Small intestine (tissue), 7 donors: ENCODE measurements around the gene DPP6. TPM values are rescaled to one million over a fixed set of nuclear protein-coding genes. Genes with fewer than 3 reads are reported as not detected.

Experiments
- DNase-seq, 2 donors: peaks; one replicate each; pipeline versions ENCODE4 v3.0.0 to v3.0.0-alpha.2; 2013
- FAIRE-seq: peaks from 2 replicates; lab custom pipeline; 2012; peaks lifted over from hg19 to GRCh38; lab: Jason Lieb, UNC
- H3K27ac ChIP-seq, 3 donors: one replicate each; pipeline ENCODE4 v1.5.1; 2013; ENCODE audit warnings: low read length in 2 of 3, mild to moderate bottlenecking in 2 of 3, control low read depth in 1 of 3, inconsistent platforms in 1 of 3, low read depth in 1 of 3, moderate library complexity in 1 of 3
- H3K27me3 ChIP-seq, 3 donors: one replicate each; pipeline ENCODE4 v1.6.1; 2013; ENCODE audit warnings: low read length in 3 of 3, inconsistent platforms in 1 of 3; ENCODE audit not compliant: control insufficient read depth in 3 of 3, insufficient read depth in 3 of 3
- H3K36me3 ChIP-seq, 3 donors: one replicate each; pipeline ENCODE4 v1.6.1; 2013; ENCODE audit warnings: low read length in 3 of 3, inconsistent platforms in 1 of 3, low read depth in 1 of 3, mild to moderate bottlenecking in 1 of 3, moderate library complexity in 1 of 3; ENCODE audit not compliant: control insufficient read depth in 3 of 3, insufficient read depth in 2 of 3
- H3K4me1 ChIP-seq, 3 donors: one replicate each; pipeline ENCODE4 v1.6.1; 2013; ENCODE audit warnings: low read length in 2 of 3, inconsistent platforms in 1 of 3, low read depth in 1 of 3, mild to moderate bottlenecking in 1 of 3, moderate library complexity in 1 of 3; ENCODE audit not compliant: control insufficient read depth in 3 of 3, insufficient read depth in 2 of 3
- H3K4me3 ChIP-seq, 3 donors: one replicate each; pipeline ENCODE4 v1.5.1; 2013; ENCODE audit warnings: low read length in 3 of 3, control low read depth in 1 of 3, inconsistent platforms in 1 of 3, low read depth in 1 of 3, mild to moderate bottlenecking in 1 of 3, moderate library complexity in 1 of 3
- H3K9me3 ChIP-seq, 2 donors: one replicate each; pipeline ENCODE4 v1.6.1; 2013; ENCODE audit warnings: low read depth in 1 of 2, low read length in 1 of 2; ENCODE audit not compliant: control insufficient read depth in 2 of 2, insufficient read depth in 1 of 2
- WGBS, 3 donors: extraction: QIAGEN DNeasy Blood & Tissue Kit; methylation state at CpG; one replicate each; pipeline ENCODE4 v1.1.7; 2013; 5-methylcytosine and 5-hydroxymethylcytosine counted together
- polyA plus RNA-seq, 4 donors: library from polyadenylated mRNA; stranded (reverse) in 3 of 4; unstranded in 1 of 4; fragments of 200-250 nt in 3 of 4; fragments of 120-200 nt in 1 of 4; gene quantifications; one replicate each; pipeline versions ENCODE4 v1.2.1 to v1.2.3, GENCODE V29; 2013
- donor health status: healthy with polysubstance abuse.
- donor health status: control.
- donor health status: control.
- donor health status: Bipolar disorder and iron deficiency.
- donor health status: healthy.

DPP6 gene
- polyA plus RNA-seq, 4 donors, result 0.80 to 1.8 TPM; not detected in 2

- H3K9me3 ChIP-seq, result no peaks in the 10 kb centered on the region
- H3K27ac ChIP-seq, result no peak overlapping the region
- H3K4me3 ChIP-seq, result no peak overlapping the region
- H3K4me1 ChIP-seq, result peaks cover 0 to 3% (median 0%) of the 10 kb centered on the region in 3 donors
- 62 to 65% (median 65%) methylated on average over 4 of the region's 4 CpGs for WGBS, 3 donors
- no peak for DNase-seq
- FAIRE-seq, result no peak
- peaks cover 0 to 2% (median 0%) of the 10 kb centered on the region in 3 donors for H3K27me3 ChIP-seq
- H3K36me3 ChIP-seq, result no peaks in the 10 kb centered on the region
Observed at GRCh38 chr7:154795014-154795413, 742.8 kb downstream of the DPP6 start.

GRCh38 chr7:154795437-154795836 is 743.2 kb downstream of the DPP6 start:
- DNase-seq (no peak), FAIRE-seq (no peak)
- no peaks in the 10 kb centered on the region for H3K9me3 ChIP-seq
- WGBS, 3 donors, result 80 to 89% (median 84%) methylated on average over 13 of the region's 13 CpGs
- H3K4me3 ChIP-seq, result no peak overlapping the region
- peaks cover 0 to 2% (median 0%) of the 10 kb centered on the region in 3 donors for H3K27me3 ChIP-seq
- peaks cover 0 to 3% (median 0%) of the 10 kb centered on the region in 3 donors for H3K4me1 ChIP-seq
- H3K27ac ChIP-seq, result no peak overlapping the region
- no peaks in the 10 kb centered on the region for H3K36me3 ChIP-seq

GRCh38 chr7:154804449-154804848 is 752.3 kb downstream of the DPP6 start:
- WGBS, 3 donors, result 67 to 79% (median 75%) methylated on average over 3 of the region's 3 CpGs
- Histone ChIP-seq H3K27me3 (no peaks in the 10 kb centered on the region), H3K4me3 (no peak overlapping the region), H3K36me3 (no peaks in the 10 kb centered on the region), H3K9me3 (no peaks in the 10 kb centered on the region), H3K4me1 (no peaks in the 10 kb centered on the region), H3K27ac (no peak overlapping the region)
- FAIRE-seq (no peak), DNase-seq (no peak)

- DNase-seq (no peak), FAIRE-seq (no peak)
- Histone ChIP-seq H3K27ac (no peak overlapping the region), H3K36me3 (no peaks in the 10 kb centered on the region), H3K4me1 (no peaks in the 10 kb centered on the region), H3K4me3 (no peak overlapping the region), H3K9me3 (peaks cover 0 to 5% of the 10 kb centered on the region in 2 donors), H3K27me3 (peaks cover 0 to 1% (median 0%) of the 10 kb centered on the region in 3 donors)
- 85 to 93% (median 91%) methylated on average over 1 of the region's 1 CpG for WGBS, 3 donors
Observed at GRCh38 chr7:154812027-154812426, 759.8 kb downstream of the DPP6 start.

- peaks cover 0 to 2% of the 10 kb centered on the region in 2 donors for H3K9me3 ChIP-seq
- no peak for DNase-seq
- no peaks in the 10 kb centered on the region for H3K4me1 ChIP-seq
- peaks cover 0 to 2% (median 0%) of the 10 kb centered on the region in 3 donors for H3K27me3 ChIP-seq
- no peak overlapping the region for H3K4me3 ChIP-seq
- no peak for FAIRE-seq
- H3K27ac ChIP-seq, result no peak overlapping the region
- H3K36me3 ChIP-seq, result no peaks in the 10 kb centered on the region
- 77 to 81% (median 80%) methylated on average over 7 of the region's 7 CpGs for WGBS, 3 donors
Observed at GRCh38 chr7:154817224-154817896, 765.2 kb downstream of the DPP6 start.

- H3K36me3 ChIP-seq, result no peaks in the 10 kb centered on the region
- no peaks in the 10 kb centered on the region for H3K4me1 ChIP-seq
- no peak overlapping the region for H3K4me3 ChIP-seq
- H3K27me3 ChIP-seq, result peaks cover 0 to 5% (median 0%) of the 10 kb centered on the region in 3 donors
- no peak for FAIRE-seq
- no peak for DNase-seq
- no peak overlapping the region for H3K27ac ChIP-seq
- 52 to 59% (median 55%) methylated on average over 2 of the region's 2 CpGs for WGBS, 3 donors
- no peaks in the 10 kb centered on the region for H3K9me3 ChIP-seq
Observed at GRCh38 chr7:154827007-154827406, 774.8 kb downstream of the DPP6 start.

- WGBS, 3 donors, result 55 to 64% (median 58%) methylated on average over 12 of the region's 12 CpGs
- peaks cover 0 to 5% (median 0%) of the 10 kb centered on the region in 3 donors for H3K27me3 ChIP-seq
- H3K4me1 ChIP-seq, result no peaks in the 10 kb centered on the region
- FAIRE-seq, result no peak
- peak; percentile 55 to 63 for DNase-seq
- no peak overlapping the region for H3K27ac ChIP-seq
- H3K9me3 ChIP-seq, result no peaks in the 10 kb centered on the region
- H3K36me3 ChIP-seq, result no peaks in the 10 kb centered on the region
- H3K4me3 ChIP-seq, result no peak overlapping the region
Observed at GRCh38 chr7:154832557-154833138, 780.5 kb downstream of the DPP6 start.

GRCh38 chr7:154836021-154836448 is 783.8 kb downstream of the DPP6 start:
- 80 to 86% (median 85%) methylated on average over 13 of the region's 13 CpGs for WGBS, 3 donors
- Histone ChIP-seq H3K27ac (no peak overlapping the region), H3K36me3 (no peaks in the 10 kb centered on the region), H3K4me1 (no peaks in the 10 kb centered on the region), H3K9me3 (no peaks in the 10 kb centered on the region), H3K27me3 (no peaks in the 10 kb centered on the region), H3K4me3 (no peak overlapping the region)
- no peak for DNase-seq
- FAIRE-seq, result no peak
